CD4-positive, CD25-positive, alpha-beta regulatory T cell (primary cell): Measurements from ENCODE around the gene ATG4D. TPM values are rescaled to one million over a fixed set of nuclear protein-coding genes. Genes with fewer than 3 reads are reported as not detected.
A peak's percentile ranks its signal among the peaks of the same experiment; 100 is the strongest.
"Not testable (repeated sequence)": the region's sequence is repeated elsewhere in the genome, so short reads cannot be mapped to it uniquely, and the experiment has no call there.

Source experiments
- ATAC-seq, 2 donors: fragments of 150-1000 bp; cut with Tn5 transposase; one replicate each; pipeline ENCODE4 v1.10.0; 2021; ENCODE audit warnings: low read depth in 2 of 2, moderate number of reproducible peaks in 2 of 2, moderate library complexity in 1 of 2
- DNase-seq, 3 donors: peaks; one replicate each; pipeline versions ENCODE4 v3.0.0 to v3.0.0-alpha.2; 2012 to 2022; ENCODE audit warnings: mixed read lengths in 1 of 3
- H3K27ac ChIP-seq: one replicate; pipeline ENCODE4 v1.7.0; 2013; ENCODE audit warnings: mild to moderate bottlenecking, low read length; ENCODE audit not compliant: insufficient read depth, poor library complexity, severe bottlenecking
- H3K27me3 ChIP-seq: one replicate; pipeline ENCODE4 v1.7.0; 2013; ENCODE audit warnings: low read length; ENCODE audit not compliant: control insufficient read depth, insufficient read depth
- H3K36me3 ChIP-seq: one replicate; pipeline ENCODE4 v1.7.0; 2013; ENCODE audit warnings: mild to moderate bottlenecking, low read length, moderate library complexity; ENCODE audit not compliant: control insufficient read depth, insufficient read depth
- H3K4me1 ChIP-seq: 2 replicates; pipeline ENCODE4 v1.7.0; 2013; ENCODE audit warnings: mild to moderate bottlenecking, low read length; ENCODE audit not compliant: insufficient read depth, control insufficient read depth, poor library complexity, severe bottlenecking
- H3K4me3 ChIP-seq: one replicate; pipeline ENCODE4 v1.7.0; 2013; ENCODE audit warnings: low read depth, mild to moderate bottlenecking, low read length, moderate library complexity
- H3K9me3 ChIP-seq, 2 experiments: 1 replicate in 1 of 2; 2 replicates in 1 of 2; pipeline ENCODE4 v1.7.0; 2013; ENCODE audit warnings: low read length in 2 of 2, mild to moderate bottlenecking in 1 of 2, moderate library complexity in 1 of 2; ENCODE audit not compliant: control insufficient read depth in 2 of 2
- H3K27ac Mint-ChIP-seq, 3 donors: one replicate each; pipeline ENCODE4 v1.8.0; 2020 to 2022; ENCODE audit warnings: mild to moderate bottlenecking in 3 of 3, mixed read lengths in 3 of 3, moderate library complexity in 2 of 3
- H3K27me3 Mint-ChIP-seq: one replicate; pipeline ENCODE4 v1.8.0; 2022; ENCODE audit warnings: mild to moderate bottlenecking, mixed read lengths
- H3K36me3 Mint-ChIP-seq: one replicate; pipeline ENCODE4 v1.8.0; 2020; ENCODE audit warnings: mixed read lengths
- H3K4me1 Mint-ChIP-seq, 4 donors: one replicate each; pipeline ENCODE4 v1.8.0; 2020 to 2022; ENCODE audit warnings: mixed read lengths in 4 of 4, mild to moderate bottlenecking in 1 of 4
- H3K4me3 Mint-ChIP-seq, 4 donors: one replicate each; pipeline ENCODE4 v1.8.0; 2020 to 2022; ENCODE audit warnings: mild to moderate bottlenecking in 4 of 4, mixed read lengths in 4 of 4, moderate library complexity in 3 of 4
- H3K9me3 Mint-ChIP-seq, 7 donors: one replicate each; pipeline ENCODE4 v1.8.0; 2020 to 2022; ENCODE audit warnings: mixed read lengths in 7 of 7, mild to moderate bottlenecking in 3 of 7, moderate library complexity in 2 of 7
- polyA plus RNA-seq, 4 donors: library from polyadenylated mRNA; unstranded; fragments of 300-500 nt; fragmentation: Illumina TruSeq; gene quantifications; one replicate each; pipeline ENCODE4 v1.2.3, GENCODE V29; 2021
- total RNA-seq: library from RNA; stranded (reverse); gene quantifications from one replicate; pipeline ENCODE4 v1.2.3, GENCODE V29; 2022

The ATG4D gene
- total and polyA plus RNA-seq, 5 donors from 2014 or later: 14.0 to 62.4 (median 15.0) TPM

DNA sequence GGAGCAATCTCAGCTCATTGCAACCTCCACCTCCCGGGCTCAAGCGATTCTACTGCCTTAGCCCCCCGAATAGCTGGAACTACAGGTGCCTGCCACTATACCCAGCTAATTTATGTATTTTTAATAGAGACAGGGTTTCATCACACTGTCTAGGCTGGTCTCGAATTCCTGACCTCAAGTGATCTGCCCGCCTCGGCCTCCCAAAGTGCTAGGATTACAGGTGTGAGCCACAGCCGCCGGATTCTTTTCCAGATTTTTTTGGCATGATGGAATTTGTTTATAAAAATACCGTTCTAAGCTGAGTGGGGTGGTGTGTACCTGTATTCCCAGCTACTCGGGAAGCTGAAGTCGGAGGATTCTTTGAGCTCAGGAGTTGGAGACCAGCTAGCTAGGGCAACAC is 6.0 kb upstream of the ATG4D start:
- Mint-ChIP-seq H3K9me3 (no peaks in the 10 kb centered on the region), H3K4me3 (no peak overlapping the region), H3K4me1 (peaks cover 0 to under 1% (median 0%) of the 10 kb centered on the region in 4 donors), H3K36me3 (no peaks in the 10 kb centered on the region), H3K27ac (no peak overlapping the region), H3K27me3 (peaks cover 41% of the 10 kb centered on the region)
- no peak overlapping the region for H3K27ac ChIP-seq
- no peak for DNase-seq
- H3K36me3 ChIP-seq: no peaks in the 10 kb centered on the region
- no peaks in the 10 kb centered on the region for H3K9me3 ChIP-seq
- ATAC-seq: no peak
- H3K4me3 ChIP-seq: no peak overlapping the region
- no peaks in the 10 kb centered on the region for H3K4me1 ChIP-seq
- H3K27me3 ChIP-seq: peaks cover 8% of the 10 kb centered on the region

DNA sequence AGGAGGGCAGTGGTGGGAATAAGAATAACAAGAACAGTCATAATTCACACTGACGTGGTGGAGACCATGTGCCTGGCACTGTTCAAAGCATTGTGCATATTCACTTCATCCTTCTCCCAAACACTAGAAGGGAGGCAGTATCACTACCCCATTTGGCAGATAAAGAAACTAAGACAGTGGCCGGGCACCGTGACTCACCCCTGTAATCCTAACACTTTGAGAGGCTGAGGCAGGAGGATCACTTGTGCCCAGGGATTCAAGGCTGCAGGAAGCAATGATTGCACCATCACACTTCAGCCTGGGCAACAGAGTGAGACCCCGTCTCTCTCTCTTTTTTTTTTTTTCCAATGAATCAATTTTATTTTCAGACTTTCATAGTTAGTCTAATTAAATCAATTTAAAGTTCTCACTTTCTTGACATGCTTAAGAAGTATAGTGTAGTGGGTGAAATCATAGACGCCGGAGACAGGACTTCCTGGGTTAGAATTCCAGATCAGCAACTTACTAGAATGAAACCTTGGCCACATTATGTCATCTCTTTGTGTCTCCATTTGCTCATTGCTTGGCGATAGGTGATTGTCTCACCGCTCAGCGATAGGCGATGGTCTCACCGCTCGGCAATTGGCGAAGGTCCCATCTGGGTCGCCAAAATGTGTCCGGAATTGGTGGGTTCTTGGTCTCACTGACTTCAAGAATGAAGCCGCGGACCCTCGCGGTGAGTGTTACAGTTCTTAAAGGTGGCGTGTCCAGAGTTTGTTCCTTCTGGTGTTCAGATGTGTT is 5.3 kb upstream of the ATG4D start:
- H3K9me3 ChIP-seq: no peaks in the 10 kb centered on the region
- H3K4me3 ChIP-seq: no peak overlapping the region
- H3K9me3 Mint-ChIP-seq: no peaks in the 10 kb centered on the region
- H3K36me3 ChIP-seq: no peaks in the 10 kb centered on the region
- H3K27me3 ChIP-seq: peaks cover 8% of the 10 kb centered on the region
- H3K4me1 Mint-ChIP-seq: peaks cover 0 to 8% (median 3%) of the 10 kb centered on the region in 4 donors
- no peaks in the 10 kb centered on the region for H3K36me3 Mint-ChIP-seq
- peak overlapping the region in 1 of 4 donors; percentile 41 for H3K4me3 Mint-ChIP-seq
- H3K4me1 ChIP-seq: peaks cover 3% of the 10 kb centered on the region
- no peak overlapping the region for H3K27ac ChIP-seq
- H3K27ac Mint-ChIP-seq: no peak overlapping the region
- H3K27me3 Mint-ChIP-seq: peaks cover 41% of the 10 kb centered on the region
- no peak for DNase-seq
- no peak for ATAC-seq

DNA sequence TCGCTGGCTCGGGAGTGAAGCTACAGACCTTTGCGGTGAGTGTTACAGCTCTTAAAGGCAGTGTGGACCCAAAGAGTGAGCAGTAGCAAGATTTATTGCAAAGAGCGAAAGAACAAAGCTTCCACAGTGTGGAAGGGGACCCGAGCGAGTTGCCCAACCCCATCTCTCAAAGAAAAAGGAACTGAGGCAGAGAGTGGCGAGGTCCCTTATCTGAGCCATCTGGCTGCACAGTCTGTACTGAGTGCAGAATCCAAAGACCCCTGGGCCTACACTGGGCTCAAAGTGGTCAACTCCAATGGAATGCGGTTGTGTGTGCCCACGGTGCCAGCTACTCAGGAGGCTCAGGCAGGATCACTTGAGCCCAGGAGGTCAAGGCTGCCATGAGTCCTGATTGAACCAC is 4.7 kb upstream of the ATG4D start:
- not testable (repeated sequence) for H3K4me1 ChIP-seq, H3K4me1 Mint-ChIP-seq, H3K36me3 ChIP-seq, H3K36me3 Mint-ChIP-seq, H3K27me3 ChIP-seq, H3K4me3 Mint-ChIP-seq, DNase-seq, H3K27ac Mint-ChIP-seq, ATAC-seq, H3K9me3 Mint-ChIP-seq, H3K9me3 ChIP-seq, H3K27ac ChIP-seq, H3K4me3 ChIP-seq
- peaks cover 41% of the 10 kb centered on the region for H3K27me3 Mint-ChIP-seq

DNA sequence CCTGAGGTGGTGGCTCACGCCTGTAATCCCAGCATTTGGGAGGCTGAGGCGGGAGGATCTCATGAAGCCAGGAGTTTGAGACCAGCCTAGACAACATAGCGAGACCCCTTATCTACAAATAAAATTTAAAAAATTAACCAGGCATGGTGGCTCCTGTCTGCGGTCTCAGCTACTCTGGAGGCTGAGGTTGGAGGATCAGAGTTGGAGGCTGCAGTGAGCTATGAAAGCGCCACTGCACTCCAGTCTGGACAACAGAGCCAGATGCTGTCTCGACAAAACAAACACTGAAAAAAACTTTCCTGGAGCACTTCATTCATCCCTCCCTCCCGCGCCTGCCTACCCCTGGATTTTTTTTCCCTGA is 665 bp upstream of the ATG4D start:
- peak overlapping the region; percentile 3 for H3K4me3 ChIP-seq
- H3K4me1 ChIP-seq: peaks cover 23% of the 10 kb centered on the region
- H3K27me3 ChIP-seq: peaks cover 4% of the 10 kb centered on the region
- H3K9me3 Mint-ChIP-seq: no peaks in the 10 kb centered on the region
- H3K27ac Mint-ChIP-seq: peak overlapping the region in 2 of 3 donors; percentile 67 to 85
- H3K4me1 Mint-ChIP-seq: peaks cover 0 to 21% (median 13%) of the 10 kb centered on the region in 4 donors
- ATAC-seq (no peak), DNase-seq (no peak)
- peak overlapping the region; percentile 79 to 95 (median 86) for H3K4me3 Mint-ChIP-seq
- H3K36me3 Mint-ChIP-seq: no peaks in the 10 kb centered on the region
- peaks cover 4% of the 10 kb centered on the region for H3K36me3 ChIP-seq
- H3K27ac ChIP-seq: peak overlapping the region; percentile 69
- H3K9me3 ChIP-seq: no peaks in the 10 kb centered on the region
- peaks cover 30% of the 10 kb centered on the region for H3K27me3 Mint-ChIP-seq

DNA sequence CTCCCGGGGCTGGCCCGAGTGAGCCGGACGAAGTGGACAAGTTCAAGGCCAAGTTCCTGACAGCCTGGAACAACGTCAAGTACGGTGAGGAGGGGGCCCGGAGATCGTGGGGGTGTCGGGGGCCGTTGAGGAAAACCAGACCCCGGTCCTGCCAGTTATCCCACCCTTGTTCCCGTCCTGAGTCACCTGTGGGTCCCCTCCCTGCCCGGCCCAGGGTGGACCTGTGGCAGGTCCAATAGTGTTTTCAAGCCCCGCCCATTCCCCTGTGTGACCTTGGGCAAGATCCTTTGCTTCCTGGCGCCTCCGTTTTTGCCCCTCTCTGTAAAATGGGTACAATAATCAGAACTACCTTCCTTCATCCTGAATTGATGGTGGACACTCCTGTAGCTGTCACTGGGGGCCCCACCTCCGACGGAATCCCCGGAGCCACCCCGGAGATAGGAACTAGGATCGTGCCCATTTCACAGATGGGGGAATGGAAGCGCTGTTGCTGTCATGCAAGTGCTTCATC is 593 bp downstream of the ATG4D start:
- H3K27me3 Mint-ChIP-seq: peaks cover 18% of the 10 kb centered on the region
- Histone ChIP-seq H3K4me1 (peaks cover 23% of the 10 kb centered on the region), H3K4me3 (peak overlapping the region; percentile 69), H3K9me3 (no peaks in the 10 kb centered on the region), H3K36me3 (peaks cover 12% of the 10 kb centered on the region), H3K27ac (peak overlapping the region; percentile 69), H3K27me3 (no peaks in the 10 kb centered on the region)
- ATAC-seq (no peak), DNase-seq (peak in 2 of 3 donors; percentile 26 to 38)
- no peaks in the 10 kb centered on the region for H3K9me3 Mint-ChIP-seq
- peak overlapping the region; percentile 89 to 92 (median 90) for H3K4me3 Mint-ChIP-seq
- peak overlapping the region; percentile 56 to 92 (median 88) for H3K27ac Mint-ChIP-seq
- peaks cover 0 to 23% (median 13%) of the 10 kb centered on the region in 4 donors for H3K4me1 Mint-ChIP-seq
- H3K36me3 Mint-ChIP-seq: no peaks in the 10 kb centered on the region

DNA sequence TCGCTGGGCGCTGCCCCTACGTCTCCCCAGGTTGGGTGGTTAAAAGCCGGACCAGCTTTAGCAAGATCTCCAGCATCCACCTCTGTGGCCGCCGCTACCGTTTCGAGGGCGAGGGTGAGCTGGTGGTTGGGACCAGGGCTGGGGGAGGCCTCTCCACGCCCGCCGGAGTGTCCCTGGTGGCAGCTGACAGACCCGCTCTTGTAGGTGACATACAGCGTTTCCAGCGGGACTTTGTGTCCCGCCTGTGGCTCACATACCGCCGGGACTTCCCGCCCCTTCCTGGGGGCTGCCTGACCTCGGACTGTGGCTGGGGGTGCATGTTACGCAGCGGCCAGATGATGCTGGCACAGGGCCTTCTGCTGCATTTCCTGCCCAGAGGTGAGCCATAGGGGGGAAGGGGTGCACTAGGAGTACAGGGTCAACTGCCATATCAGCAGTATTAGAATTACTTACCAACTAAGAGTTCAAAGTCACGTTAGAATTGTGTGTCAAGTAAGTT is 1.1 kb downstream of the ATG4D start:
- H3K27ac Mint-ChIP-seq: peak overlapping the region; percentile 56 to 92 (median 88)
- H3K4me3 ChIP-seq: peak overlapping the region; percentile 69
- H3K9me3 ChIP-seq: no peaks in the 10 kb centered on the region
- H3K36me3 ChIP-seq: peaks cover 15% of the 10 kb centered on the region
- DNase-seq (no peak), ATAC-seq (no peak)
- no peaks in the 10 kb centered on the region for H3K36me3 Mint-ChIP-seq
- peak overlapping the region; percentile 23 for H3K27ac ChIP-seq
- peaks cover 0 to 23% (median 13%) of the 10 kb centered on the region in 4 donors for H3K4me1 Mint-ChIP-seq
- no peaks in the 10 kb centered on the region for H3K9me3 Mint-ChIP-seq
- peak overlapping the region; percentile 89 to 92 (median 90) for H3K4me3 Mint-ChIP-seq
- H3K27me3 Mint-ChIP-seq: peaks cover 17% of the 10 kb centered on the region
- peaks cover 23% of the 10 kb centered on the region for H3K4me1 ChIP-seq
- no peaks in the 10 kb centered on the region for H3K27me3 ChIP-seq

DNA sequence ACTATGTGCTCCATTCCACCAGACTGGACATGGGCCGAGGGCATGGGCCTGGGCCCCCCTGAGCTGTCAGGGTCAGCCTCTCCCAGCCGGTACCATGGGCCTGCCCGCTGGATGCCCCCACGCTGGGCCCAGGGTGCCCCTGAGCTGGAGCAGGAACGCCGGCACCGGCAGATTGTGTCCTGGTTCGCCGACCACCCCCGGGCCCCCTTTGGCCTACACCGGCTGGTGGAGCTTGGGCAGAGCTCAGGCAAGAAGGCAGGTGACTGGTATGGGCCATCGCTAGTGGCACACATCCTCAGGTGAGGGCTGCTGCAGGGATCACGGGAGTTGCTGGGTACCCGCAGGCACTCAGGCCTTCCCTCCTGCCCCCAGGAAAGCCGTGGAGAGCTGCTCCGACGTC is 3.1 kb downstream of the ATG4D start:
- DNase-seq: no peak
- no peaks in the 10 kb centered on the region for H3K27me3 ChIP-seq
- H3K9me3 ChIP-seq: no peaks in the 10 kb centered on the region
- no peak overlapping the region for H3K27ac ChIP-seq
- H3K36me3 ChIP-seq: peaks cover 18% of the 10 kb centered on the region
- H3K4me1 Mint-ChIP-seq: peaks cover 0 to 27% (median 14%) of the 10 kb centered on the region in 4 donors
- no peaks in the 10 kb centered on the region for H3K9me3 Mint-ChIP-seq
- H3K4me3 ChIP-seq: no peak overlapping the region
- no peaks in the 10 kb centered on the region for H3K27me3 Mint-ChIP-seq
- peak overlapping the region in 1 of 3 donors; percentile 15 for H3K27ac Mint-ChIP-seq
- ATAC-seq: no peak
- H3K4me3 Mint-ChIP-seq: peak overlapping the region in 1 of 4 donors; percentile 75
- H3K36me3 Mint-ChIP-seq: no peaks in the 10 kb centered on the region
- H3K4me1 ChIP-seq: peaks cover 23% of the 10 kb centered on the region
